ENCODE results near the gene ALLC. TPM values are rescaled to one million over a fixed set of nuclear protein-coding genes. Genes with fewer than 3 reads are reported as not detected.

Gene ALLC
- total RNA-seq, 1 donor from 2014 or later: not detected

- H3K9me3 Mint-ChIP-seq (ENCODE audit: low read depth): no peaks in the 10 kb centered on the region
- peaks cover 3% of the 10 kb centered on the region for H3K36me3 Mint-ChIP-seq (ENCODE audit: low read depth)
- peaks cover 10% of the 10 kb centered on the region for H3K27me3 Mint-ChIP-seq (ENCODE audit: low read depth)
- no peak for DNase-seq (ENCODE audit: low spot score)
- TF ChIP-seq, protein P1, sequence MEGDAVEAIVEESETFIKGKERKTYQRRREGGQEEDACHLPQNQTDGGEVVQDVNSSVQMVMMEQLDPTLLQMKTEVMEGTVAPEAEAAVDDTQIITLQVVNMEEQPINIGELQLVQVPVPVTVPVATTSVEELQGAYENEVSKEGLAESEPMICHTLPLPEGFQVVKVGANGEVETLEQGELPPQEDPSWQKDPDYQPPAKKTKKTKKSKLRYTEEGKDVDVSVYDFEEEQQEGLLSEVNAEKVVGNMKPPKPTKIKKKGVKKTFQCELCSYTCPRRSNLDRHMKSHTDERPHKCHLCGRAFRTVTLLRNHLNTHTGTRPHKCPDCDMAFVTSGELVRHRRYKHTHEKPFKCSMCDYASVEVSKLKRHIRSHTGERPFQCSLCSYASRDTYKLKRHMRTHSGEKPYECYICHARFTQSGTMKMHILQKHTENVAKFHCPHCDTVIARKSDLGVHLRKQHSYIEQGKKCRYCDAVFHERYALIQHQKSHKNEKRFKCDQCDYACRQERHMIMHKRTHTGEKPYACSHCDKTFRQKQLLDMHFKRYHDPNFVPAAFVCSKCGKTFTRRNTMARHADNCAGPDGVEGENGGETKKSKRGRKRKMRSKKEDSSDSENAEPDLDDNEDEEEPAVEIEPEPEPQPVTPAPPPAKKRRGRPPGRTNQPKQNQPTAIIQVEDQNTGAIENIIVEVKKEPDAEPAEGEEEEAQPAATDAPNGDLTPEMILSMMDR (IDR thresholded peaks at IDR 0.05): no peak
- H3K4me1 Mint-ChIP-seq (ENCODE audit: low read depth): peaks cover 48% of the 10 kb centered on the region
- no peak overlapping the region for H3K27ac Mint-ChIP-seq (ENCODE audit: unreplicated experiment)
- H3K4me3 Mint-ChIP-seq (ENCODE audit: unreplicated experiment): no peak overlapping the region
Measured at GRCh38 chr2:3709225-3709624, 51.2 kb downstream of the ALLC start.

DNA sequence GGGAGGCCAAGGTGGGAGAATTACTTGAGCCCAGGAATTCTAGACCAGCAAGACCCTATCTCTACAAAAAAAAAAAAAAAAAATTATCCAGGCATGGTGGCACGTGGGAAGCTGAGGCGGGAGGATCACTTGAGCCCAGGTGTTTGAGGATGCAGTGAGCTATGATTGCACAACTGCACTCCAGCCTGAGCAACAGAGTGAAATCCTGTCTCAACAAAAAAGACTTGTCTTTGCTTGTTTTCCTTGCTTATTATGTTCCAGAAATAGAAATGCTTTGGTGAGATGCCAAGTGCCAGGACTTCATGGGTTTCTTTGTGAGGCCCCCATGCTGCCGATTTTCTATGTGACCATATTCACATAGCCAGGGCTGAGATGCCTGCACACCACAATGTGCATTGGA is 54.4 kb downstream of the ALLC start:
- TF ChIP-seq, protein P1 (IDR thresholded peaks at IDR 0.05): no peak
- peaks cover 6% of the 10 kb centered on the region for H3K27me3 Mint-ChIP-seq (ENCODE audit: low read depth)
- H3K9me3 Mint-ChIP-seq (ENCODE audit: low read depth): no peaks in the 10 kb centered on the region
- no peak for DNase-seq (ENCODE audit: low spot score)
- H3K36me3 Mint-ChIP-seq (ENCODE audit: low read depth): no peaks in the 10 kb centered on the region
- H3K4me3 Mint-ChIP-seq (ENCODE audit: unreplicated experiment): no peak overlapping the region
- H3K4me1 Mint-ChIP-seq (ENCODE audit: low read depth): peaks cover 21% of the 10 kb centered on the region
- no peak overlapping the region for H3K27ac Mint-ChIP-seq (ENCODE audit: unreplicated experiment)

- H3K27me3 Mint-ChIP-seq (ENCODE audit: low read depth): peaks cover 6% of the 10 kb centered on the region
- H3K9me3 Mint-ChIP-seq (ENCODE audit: low read depth): no peaks in the 10 kb centered on the region
- no peaks in the 10 kb centered on the region for H3K36me3 Mint-ChIP-seq (ENCODE audit: low read depth)
- H3K27ac Mint-ChIP-seq (ENCODE audit: unreplicated experiment): peak overlapping the region; percentile 83
- no peak for DNase-seq (ENCODE audit: low spot score)
- H3K4me3 Mint-ChIP-seq (ENCODE audit: unreplicated experiment): no peak overlapping the region
- TF ChIP-seq, protein P1 (IDR thresholded peaks at IDR 0.05): no peak
- peaks cover 16% of the 10 kb centered on the region for H3K4me1 Mint-ChIP-seq (ENCODE audit: low read depth)
Measured at GRCh38 chr2:3712831-3713503, 55.0 kb downstream of the ALLC start.

DNA sequence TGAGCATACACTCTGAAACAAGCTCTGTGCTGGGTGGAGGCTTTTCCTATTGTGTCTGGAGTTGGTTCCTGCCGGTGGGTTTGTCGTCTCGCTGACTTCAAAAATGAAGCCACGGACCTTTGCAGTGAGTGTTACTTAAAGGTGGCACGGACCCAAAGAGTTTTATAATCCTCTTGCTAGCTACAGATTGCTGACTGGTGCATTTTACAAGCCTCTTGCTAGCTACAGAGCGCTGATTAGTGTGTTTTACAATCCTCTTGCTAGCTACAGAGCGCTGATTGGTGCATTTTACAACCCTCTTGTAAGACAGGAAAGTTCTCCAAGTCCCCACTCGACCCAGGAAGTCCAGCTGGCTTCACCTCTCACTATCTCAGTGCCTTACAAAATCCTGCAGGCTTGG is 60.7 kb downstream of the ALLC start:
- no peak for DNase-seq (ENCODE audit: low spot score)
- Mint-ChIP-seq H3K9me3 (ENCODE audit: low read depth) (peaks cover 17% of the 10 kb centered on the region), H3K36me3 (ENCODE audit: low read depth) (peaks cover 7% of the 10 kb centered on the region), H3K27me3 (ENCODE audit: low read depth) (peaks cover 22% of the 10 kb centered on the region), H3K27ac (ENCODE audit: unreplicated experiment) (no peak overlapping the region), H3K4me1 (ENCODE audit: low read depth) (no peaks in the 10 kb centered on the region), H3K4me3 (ENCODE audit: unreplicated experiment) (no peak overlapping the region)
- TF ChIP-seq, protein P1 (IDR thresholded peaks at IDR 0.05): no peak

GRCh38 chr2:3725002-3725401 is 67.0 kb downstream of the ALLC start:
- TF ChIP-seq, protein P1 (IDR thresholded peaks at IDR 0.05): no peak
- no peak for DNase-seq (ENCODE audit: low spot score)
- H3K4me1 Mint-ChIP-seq (ENCODE audit: low read depth): peaks cover 10% of the 10 kb centered on the region
- H3K27ac Mint-ChIP-seq (ENCODE audit: unreplicated experiment): no peak overlapping the region
- H3K36me3 Mint-ChIP-seq (ENCODE audit: low read depth): peaks cover 7% of the 10 kb centered on the region
- H3K9me3 Mint-ChIP-seq (ENCODE audit: low read depth): peaks cover 17% of the 10 kb centered on the region
- H3K4me3 Mint-ChIP-seq (ENCODE audit: unreplicated experiment): no peak overlapping the region
- H3K27me3 Mint-ChIP-seq (ENCODE audit: low read depth): peaks cover 42% of the 10 kb centered on the region
